GM18508 (cell line): Measurements from ENCODE around the gene GBA2.

Experiments
- ATAC-seq: cut with Tn5 transposase; IDR thresholded peaks from one replicate; pipeline ENCODE4 v1.9.1; 2021; ENCODE audit warnings: moderate number of reproducible peaks; ENCODE audit not compliant: insufficient read depth, unreplicated experiment

The GBA2 gene

GRCh38 chr9:35767458-35767857 lies 18.4 kb upstream of the GBA2 start:
- ATAC-seq, result no peak

- no peak for ATAC-seq
Observed at GRCh38 chr9:35766997-35767396, 18.0 kb upstream of the GBA2 start.

- ATAC-seq, result no peak
Observed at GRCh38 chr9:35763803-35764202, 14.8 kb upstream of the GBA2 start.

GRCh38 chr9:35763181-35763580 lies 14.2 kb upstream of the GBA2 start:
- ATAC-seq, result no peak

GRCh38 chr9:35760651-35761050 lies 11.6 kb upstream of the GBA2 start:
- ATAC-seq, result no peak

GRCh38 chr9:35759795-35760194 lies 10.8 kb upstream of the GBA2 start:
- ATAC-seq, result no peak

- ATAC-seq, result no peak
Observed at GRCh38 chr9:35758475-35759050, 9.5 kb upstream of the GBA2 start.

GRCh38 chr9:35757892-35758275 lies 8.9 kb upstream of the GBA2 start:
- ATAC-seq, result no peak

- no peak for ATAC-seq
Observed at GRCh38 chr9:35757226-35757891, 8.3 kb upstream of the GBA2 start.

GRCh38 chr9:35756275-35757225 lies 7.5 kb upstream of the GBA2 start:
- ATAC-seq, result no peak

GRCh38 chr9:35755071-35755470 lies 6.0 kb upstream of the GBA2 start:
- ATAC-seq, result no peak

- ATAC-seq, result no peak
Observed at GRCh38 chr9:35754264-35754663, 5.2 kb upstream of the GBA2 start, which contains the start of gene MSMP. TSS of gene MSMP (minus strand) at chr9:35754276. CDS start at chr9:35754129, 147 bp downstream.

- no peak for ATAC-seq
Observed at GRCh38 chr9:35753466-35753865, 4.4 kb upstream of the GBA2 start.

- no peak for ATAC-seq
Observed at GRCh38 chr9:35750256-35750531, 1.2 kb upstream of the GBA2 start.

- no peak for ATAC-seq
Observed at GRCh38 chr9:35749515-35750255, 657 bp upstream of the GBA2 start.

GRCh38 chr9:35748242-35748857 lies 678 bp downstream of the GBA2 start:
- ATAC-seq, result no peak

- no peak for ATAC-seq
Observed at GRCh38 chr9:35746583-35746982, 2.4 kb downstream of the GBA2 start.

- ATAC-seq, result no peak
Observed at GRCh38 chr9:35745569-35745968, 3.5 kb downstream of the GBA2 start.

- no peak for ATAC-seq
Observed at GRCh38 chr9:35743880-35744518, 5.0 kb downstream of the GBA2 start.

GRCh38 chr9:35743452-35743851 lies 5.6 kb downstream of the GBA2 start:
- ATAC-seq, result no peak
